ENCODE data around the gene OR6X1.

OR6X1 gene

GRCh38 chr11:123754101-123754568 lies at the start of gene OR6X1:
Gene OR6X1, minus strand, starts transcription at chr11:123754518. Its CDS starts 0 bp downstream, at chr11:123754518.
- no peak for DNase-seq (ENCODE audit: low read depth)

GRCh38 chr11:123801765-123802164 lies 47.4 kb upstream of the OR6X1 start:
- DNase-seq (ENCODE audit: low read depth), result no peak

GRCh38 chr11:123800036-123800435 lies 45.7 kb upstream of the OR6X1 start:
- no peak for DNase-seq (ENCODE audit: low read depth)

- no peak for DNase-seq (ENCODE audit: low read depth)
Measured at GRCh38 chr11:123799438-123799837, 45.1 kb upstream of the OR6X1 start.

- no peak for DNase-seq (ENCODE audit: low read depth)
Measured at GRCh38 chr11:123798513-123799252, 44.4 kb upstream of the OR6X1 start.

GRCh38 chr11:123798079-123798478 lies 43.8 kb upstream of the OR6X1 start:
- no peak for DNase-seq (ENCODE audit: low read depth)

GRCh38 chr11:123797541-123797940 lies 43.2 kb upstream of the OR6X1 start:
- DNase-seq (ENCODE audit: low read depth), result no peak

- no peak for DNase-seq (ENCODE audit: low read depth)
Measured at GRCh38 chr11:123797114-123797513, 42.8 kb upstream of the OR6X1 start.

- no peak for DNase-seq (ENCODE audit: low read depth)
Measured at GRCh38 chr11:123796226-123796625, 41.9 kb upstream of the OR6X1 start.

GRCh38 chr11:123783536-123783935 lies 29.2 kb upstream of the OR6X1 start:
- DNase-seq (ENCODE audit: low read depth), result no peak

- DNase-seq (ENCODE audit: low read depth), result no peak
Measured at GRCh38 chr11:123778511-123778910, 24.2 kb upstream of the OR6X1 start.

- no peak for DNase-seq (ENCODE audit: low read depth)
Measured at GRCh38 chr11:123775715-123776549, 21.6 kb upstream of the OR6X1 start.

GRCh38 chr11:123775289-123775688 lies 21.0 kb upstream of the OR6X1 start:
- no peak for DNase-seq (ENCODE audit: low read depth)

- no peak for DNase-seq (ENCODE audit: low read depth)
Measured at GRCh38 chr11:123773959-123774358, 19.6 kb upstream of the OR6X1 start.

GRCh38 chr11:123773026-123773425 lies 18.7 kb upstream of the OR6X1 start:
- DNase-seq (ENCODE audit: low read depth), result no peak

- DNase-seq (ENCODE audit: low read depth), result no peak
Measured at GRCh38 chr11:123771664-123772063, 17.3 kb upstream of the OR6X1 start.

- DNase-seq (ENCODE audit: low read depth), result no peak
Measured at GRCh38 chr11:123770712-123771111, 16.4 kb upstream of the OR6X1 start.

- no peak for DNase-seq (ENCODE audit: low read depth)
Measured at GRCh38 chr11:123765601-123766000, 11.3 kb upstream of the OR6X1 start.

GRCh38 chr11:123762422-123762821 lies 8.1 kb upstream of the OR6X1 start:
- DNase-seq (ENCODE audit: low read depth), result no peak

- no peak for DNase-seq (ENCODE audit: low read depth)
Measured at GRCh38 chr11:123760894-123761293, 6.6 kb upstream of the OR6X1 start.

GRCh38 chr11:123757976-123758375 lies 3.7 kb upstream of the OR6X1 start:
- DNase-seq (ENCODE audit: low read depth), result no peak

- DNase-seq (ENCODE audit: low read depth), result no peak
Measured at GRCh38 chr11:123755813-123756212, 1.5 kb upstream of the OR6X1 start.

GRCh38 chr11:123755344-123755743 lies 1.0 kb upstream of the OR6X1 start:
- no peak for DNase-seq (ENCODE audit: low read depth)

All from stimulated activated CD8-positive, alpha-beta memory T cell treated with anti-CD3 and anti-CD28 coated beads, Interleukin-7, amount 100 ng/mL, for 24 hours (primary cell).